ENCODE measurements around the gene REN. TPM values are rescaled to one million over a fixed set of nuclear protein-coding genes. Genes with fewer than 3 reads are reported as not detected.

The REN gene
- total RNA-seq, 1 experiment from 2014 or later: not detected

DNA sequence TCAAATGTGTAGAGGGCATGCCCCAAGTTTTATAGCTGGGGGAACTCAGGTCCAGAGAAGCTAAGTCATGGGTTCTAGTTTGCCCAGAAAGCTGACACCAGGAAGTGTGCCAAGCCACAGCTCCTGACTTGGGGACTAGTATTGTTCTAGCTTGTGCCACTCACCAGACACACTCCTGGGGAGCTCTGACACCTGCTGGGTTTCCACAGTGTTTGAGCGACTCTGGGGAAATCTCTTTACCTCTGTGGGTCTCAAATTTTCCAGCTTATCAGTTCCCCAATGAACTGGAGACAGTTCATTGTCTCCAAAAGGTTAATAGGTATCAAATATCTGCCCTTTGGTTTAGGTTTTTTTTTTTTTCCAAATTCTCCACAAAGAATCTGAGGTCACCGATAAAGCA lies 25.9 kb upstream of the REN start:
- no peak overlapping the region for H3K9ac ChIP-seq (ENCODE audit: extremely low read depth, insufficient read length, low read length)
- no peak overlapping the region for H2BK5ac ChIP-seq (ENCODE audit: insufficient read length, low read length)
- WGBS (ENCODE audit: extremely low coverage, insufficient read length, low lambda C conversion rate): no CpG with 5 or more reads among the region's 2 CpGs
- no peak overlapping the region for H3K23ac ChIP-seq (ENCODE audit: insufficient read length, low read depth, low read length)
- H4K5ac ChIP-seq (ENCODE audit: insufficient read length, low read depth, low read length): no peak overlapping the region
- H3K14ac ChIP-seq (ENCODE audit: insufficient read depth, low read length): no peak overlapping the region
- no peak overlapping the region for H2AFZ ChIP-seq (ENCODE audit: low read length)
- peaks cover 2% of the 10 kb centered on the region; the same call in 1 of the 2 replicates for H3K27me3 ChIP-seq (ENCODE audit: insufficient read depth, low read length)
- H3K9me3 Mint-ChIP-seq: peaks cover 0 to 5% of the 10 kb centered on the region in 2 experiments; a peak in 1 of 5 replicates
- no peak overlapping the region for H4K91ac ChIP-seq (ENCODE audit: insufficient read length, low read depth, low read length)
- TF ChIP-seq, protein P1, sequence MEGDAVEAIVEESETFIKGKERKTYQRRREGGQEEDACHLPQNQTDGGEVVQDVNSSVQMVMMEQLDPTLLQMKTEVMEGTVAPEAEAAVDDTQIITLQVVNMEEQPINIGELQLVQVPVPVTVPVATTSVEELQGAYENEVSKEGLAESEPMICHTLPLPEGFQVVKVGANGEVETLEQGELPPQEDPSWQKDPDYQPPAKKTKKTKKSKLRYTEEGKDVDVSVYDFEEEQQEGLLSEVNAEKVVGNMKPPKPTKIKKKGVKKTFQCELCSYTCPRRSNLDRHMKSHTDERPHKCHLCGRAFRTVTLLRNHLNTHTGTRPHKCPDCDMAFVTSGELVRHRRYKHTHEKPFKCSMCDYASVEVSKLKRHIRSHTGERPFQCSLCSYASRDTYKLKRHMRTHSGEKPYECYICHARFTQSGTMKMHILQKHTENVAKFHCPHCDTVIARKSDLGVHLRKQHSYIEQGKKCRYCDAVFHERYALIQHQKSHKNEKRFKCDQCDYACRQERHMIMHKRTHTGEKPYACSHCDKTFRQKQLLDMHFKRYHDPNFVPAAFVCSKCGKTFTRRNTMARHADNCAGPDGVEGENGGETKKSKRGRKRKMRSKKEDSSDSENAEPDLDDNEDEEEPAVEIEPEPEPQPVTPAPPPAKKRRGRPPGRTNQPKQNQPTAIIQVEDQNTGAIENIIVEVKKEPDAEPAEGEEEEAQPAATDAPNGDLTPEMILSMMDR (conservative IDR thresholded peaks at IDR 0.05): no peak
- H3K9me3 ChIP-seq (ENCODE audit: control insufficient read depth, low read depth, low read length): no peaks in the 10 kb centered on the region
- H3K36me3 Mint-ChIP-seq (ENCODE audit: insufficient read depth in 1 of 3, low read depth in 3 of 3): no peaks in the 10 kb centered on the region; a peak in 2 of 7 replicates
- no peak overlapping the region for H2AK5ac ChIP-seq (ENCODE audit: insufficient read length, low read length)
- no peak overlapping the region for H3T11ph ChIP-seq (ENCODE audit: low read length)
- no peak overlapping the region for H3K4me2 ChIP-seq (ENCODE audit: insufficient read depth, insufficient read length, low read length)
- H3K23me2 ChIP-seq (ENCODE audit: insufficient read length, low read depth, low read length, poor library complexity, severe bottlenecking): no peaks in the 10 kb centered on the region
- H3K4me3 Mint-ChIP-seq: no peak overlapping the region
- no peak overlapping the region for H3K18ac ChIP-seq (ENCODE audit: insufficient read length, low read depth, low read length)
- H3K56ac ChIP-seq (ENCODE audit: insufficient read length, low read depth, low read length): no peak overlapping the region
- DNase-seq: no peak
- no peak overlapping the region for H3K4ac ChIP-seq (ENCODE audit: low read depth, low read length)
- H2BK20ac ChIP-seq (ENCODE audit: low read depth, low read length, poor library complexity, severe bottlenecking): no peak overlapping the region
- no peaks in the 10 kb centered on the region for H3K4me1 ChIP-seq (ENCODE audit: insufficient read depth, low read length)
- no peak overlapping the region for H2BK120ac ChIP-seq (ENCODE audit: low read depth, low read length, poor library complexity, severe bottlenecking)
- no peaks in the 10 kb centered on the region for H3K79me1 ChIP-seq (ENCODE audit: insufficient read depth, low read depth, low read length, poor library complexity, severe bottlenecking)
- H3K27ac ChIP-seq (ENCODE audit: insufficient read length, low read depth, low read length): no peak overlapping the region
- no peak overlapping the region for H2BK12ac ChIP-seq (ENCODE audit: insufficient read length, low read depth, low read length)
- H3K79me2 ChIP-seq (ENCODE audit: insufficient read depth, low read length): no peaks in the 10 kb centered on the region
- no peak overlapping the region for H4K8ac ChIP-seq (replicated peaks; ENCODE audit: insufficient read length, low read depth, low read length)
- H3K27ac Mint-ChIP-seq: no peak overlapping the region
- peaks cover 12 to 15% of the 10 kb centered on the region in 2 experiments for H3K4me1 Mint-ChIP-seq
- H4K20me1 ChIP-seq (ENCODE audit: control insufficient read depth, insufficient read depth, insufficient read length): no peaks in the 10 kb centered on the region
- H2BK15ac ChIP-seq (ENCODE audit: low read depth, low read length): no peak overlapping the region
- peaks cover 73% of the 10 kb centered on the region for H3K27me3 Mint-ChIP-seq (ENCODE audit: low read depth)

All from H9 (cell line).